Measurements from ENCODE around the gene FNDC3B.

The FNDC3B gene

DNA sequence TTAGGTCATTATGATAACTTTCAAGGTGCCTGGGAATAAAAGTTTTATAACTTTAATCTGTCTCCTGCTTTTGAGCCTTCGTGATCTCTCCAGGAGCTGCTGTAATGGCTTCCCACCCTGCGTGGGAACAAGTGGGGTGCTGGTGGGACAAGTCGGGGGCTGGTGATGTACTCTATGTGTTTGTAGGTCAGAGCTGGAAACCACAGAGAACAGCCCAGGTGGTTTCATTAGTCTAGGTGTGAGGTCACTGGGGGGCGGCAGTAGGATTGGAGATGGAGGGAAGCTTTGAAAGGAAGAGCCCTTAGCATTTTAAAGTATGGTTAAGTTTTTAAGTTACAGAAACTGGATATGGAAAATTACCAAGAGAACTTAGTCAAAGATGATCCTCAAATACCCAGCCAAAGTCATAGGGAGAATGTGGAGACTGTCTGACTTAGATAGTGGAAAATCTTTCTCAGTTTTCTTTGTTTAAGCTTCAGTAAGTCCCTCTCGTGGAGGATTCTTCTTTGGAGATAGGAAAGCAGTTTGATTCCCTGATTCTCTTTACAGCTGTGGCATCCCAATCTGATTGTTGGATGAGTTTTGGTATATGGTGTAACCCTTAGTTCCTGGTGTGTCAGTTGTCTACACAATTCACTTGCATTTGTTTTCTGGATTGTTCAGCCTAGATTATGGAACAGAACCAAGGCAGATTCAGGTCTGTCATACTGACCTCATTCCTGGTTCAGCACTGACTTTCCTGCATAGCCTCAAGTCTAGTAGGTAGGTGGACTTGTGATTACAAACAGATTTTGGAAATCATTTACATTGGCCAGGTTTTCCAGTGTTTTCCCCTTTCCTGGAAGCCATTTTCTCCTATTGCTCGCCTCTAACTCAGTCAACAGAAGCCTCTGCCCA is 115.6 kb downstream of the FNDC3B start:
- DNase-seq = no peak

DNA sequence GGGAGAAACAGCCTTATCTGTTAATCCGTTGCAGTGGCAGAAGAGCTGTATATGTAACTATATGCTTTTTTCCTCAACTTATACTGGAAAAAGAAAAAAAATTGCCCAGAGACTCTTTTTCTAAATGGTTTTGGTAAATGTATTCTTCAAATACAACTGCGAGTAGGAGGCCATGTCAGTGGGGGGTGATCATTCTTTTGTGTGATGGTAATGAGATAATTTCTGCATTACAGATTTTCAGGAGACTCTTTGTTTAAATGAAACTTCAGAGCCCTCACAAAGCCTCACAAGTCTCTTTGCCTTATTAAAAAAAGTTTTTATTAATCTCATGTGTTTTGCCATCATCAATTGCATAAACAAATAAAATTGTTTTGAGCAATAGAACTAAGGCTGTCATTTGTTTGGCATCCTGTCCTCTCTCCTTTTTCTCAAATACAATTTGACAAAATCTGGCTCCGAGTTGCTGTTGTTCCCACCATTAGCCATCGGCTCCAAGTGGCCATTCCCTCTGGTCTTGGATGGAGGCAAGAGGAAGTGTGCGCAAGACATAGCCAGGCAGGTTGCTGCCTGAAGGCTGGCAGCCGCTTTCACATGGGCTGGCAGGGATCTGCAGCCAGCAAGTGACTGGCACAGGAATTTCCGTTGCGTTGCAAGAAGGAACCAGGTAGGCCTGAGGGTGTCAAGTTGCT is 116.7 kb downstream of the FNDC3B start:
- DNase-seq = no peak

DNA sequence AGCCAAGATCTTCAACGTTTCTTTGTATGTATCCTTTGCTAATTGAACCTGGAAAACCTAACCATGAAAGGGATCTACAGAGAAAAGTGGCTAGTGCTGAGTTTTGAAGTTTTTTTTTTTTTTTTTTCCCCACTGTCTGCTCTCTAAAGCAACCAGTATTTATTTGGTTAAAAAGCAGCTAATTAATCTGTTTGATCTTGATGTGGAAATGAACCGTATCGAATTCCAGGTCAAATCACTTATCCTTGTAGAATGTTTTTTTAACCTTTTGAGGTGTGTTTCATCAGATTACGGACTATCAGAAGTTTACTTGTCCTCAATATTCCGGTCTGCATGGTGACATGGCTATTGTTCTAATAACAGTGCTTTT is 117.2 kb downstream of the FNDC3B start:
- no peak for DNase-seq

DNA sequence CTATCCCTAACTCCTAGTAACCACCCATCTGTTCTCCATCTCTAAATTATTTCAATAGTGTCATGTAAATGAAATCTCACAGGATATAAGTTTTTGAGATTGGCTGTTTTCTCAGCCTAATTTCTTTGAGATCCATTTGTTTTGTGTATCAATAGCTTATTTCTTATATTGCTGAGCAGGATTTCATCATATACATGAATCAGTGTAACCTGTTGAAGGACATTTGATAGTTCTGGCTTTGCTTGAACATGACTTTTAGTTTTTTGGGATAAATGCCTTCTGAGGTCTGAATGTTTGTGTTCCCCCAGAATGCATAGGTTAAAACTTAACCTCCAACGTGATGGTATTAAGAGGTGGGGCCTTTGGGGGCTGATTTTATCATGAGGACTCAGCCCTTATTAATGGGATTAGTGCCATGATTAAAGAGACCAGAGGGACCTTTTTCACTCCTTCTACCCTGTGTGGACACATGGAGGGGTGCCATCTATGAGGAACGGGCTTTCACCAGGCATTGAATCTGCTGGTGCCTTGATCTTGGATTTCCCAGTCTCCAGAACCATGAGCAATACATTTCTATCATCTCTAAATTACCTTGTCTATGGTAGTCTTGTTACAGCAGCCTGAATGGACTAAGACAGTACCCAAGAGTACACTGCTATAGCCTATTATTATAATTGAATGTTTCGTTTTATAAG is 118.3 kb downstream of the FNDC3B start:
- DNase-seq = no peak

DNA sequence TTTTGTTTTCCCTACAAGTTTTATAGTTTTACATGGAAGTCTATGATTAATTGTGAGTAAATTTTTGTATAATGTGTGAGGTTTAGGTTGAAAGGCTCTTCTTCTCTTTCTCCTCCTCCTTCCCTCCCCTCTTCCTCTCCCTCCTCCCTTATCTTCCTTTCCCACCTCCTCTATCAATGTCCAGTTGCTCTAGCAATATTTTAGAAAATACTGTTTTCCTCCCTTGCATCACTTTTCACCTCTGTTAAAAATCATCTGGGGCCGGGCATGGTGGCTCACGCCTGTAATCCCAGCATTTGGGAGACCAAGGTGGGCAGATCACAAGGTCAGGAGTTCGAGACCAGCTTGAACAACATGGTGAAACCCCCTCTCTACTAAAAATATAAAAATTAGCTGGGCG is 119.4 kb downstream of the FNDC3B start:
- no peak for DNase-seq

DNA sequence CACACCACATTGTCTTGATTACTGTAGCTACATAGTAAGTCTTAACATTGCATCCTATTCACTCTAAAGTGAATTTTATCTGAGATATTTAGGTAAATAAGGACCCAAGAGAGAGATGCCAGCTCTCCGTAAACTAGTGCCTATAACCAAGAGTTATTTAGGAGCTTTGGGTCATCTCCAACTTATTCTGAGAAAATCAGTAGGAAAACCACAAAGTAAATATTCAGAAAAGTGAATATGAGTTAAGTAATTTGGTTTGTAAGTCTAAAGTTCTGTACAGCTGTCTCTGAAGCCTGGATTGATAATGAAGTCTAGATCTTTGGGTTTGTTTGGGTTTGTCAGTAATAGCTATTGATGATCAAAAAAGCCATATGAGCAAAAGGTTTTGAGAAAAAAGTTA is 120.0 kb downstream of the FNDC3B start:
- no peak for DNase-seq

DNA sequence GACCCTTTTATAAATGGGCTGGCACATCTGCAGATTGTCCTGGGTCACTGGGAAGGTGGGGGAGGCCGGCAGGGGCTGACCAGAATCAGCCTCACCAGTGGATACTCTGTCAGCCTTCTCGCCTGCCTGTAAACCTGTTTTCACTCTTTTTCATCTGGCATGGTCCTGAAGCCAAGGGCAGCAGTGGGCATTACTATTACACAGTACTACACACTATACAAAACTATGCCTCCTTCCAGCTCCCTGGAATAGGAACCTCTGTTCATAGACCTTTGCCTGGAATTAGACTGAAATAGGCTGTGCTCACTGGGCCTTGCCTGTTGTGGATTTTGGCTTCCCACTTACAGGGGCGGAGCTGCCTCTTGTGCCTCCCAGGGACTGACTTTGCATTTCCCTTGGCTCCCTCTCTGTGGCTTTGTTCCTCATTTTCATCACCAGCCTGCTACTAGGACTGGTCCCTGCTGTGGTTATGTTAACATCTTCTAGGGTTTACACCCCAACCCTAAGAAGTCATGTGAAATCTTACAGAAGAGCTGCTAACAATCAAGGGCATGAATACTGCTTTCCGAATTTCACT is 120.7 kb downstream of the FNDC3B start:
- no peak for DNase-seq

DNA sequence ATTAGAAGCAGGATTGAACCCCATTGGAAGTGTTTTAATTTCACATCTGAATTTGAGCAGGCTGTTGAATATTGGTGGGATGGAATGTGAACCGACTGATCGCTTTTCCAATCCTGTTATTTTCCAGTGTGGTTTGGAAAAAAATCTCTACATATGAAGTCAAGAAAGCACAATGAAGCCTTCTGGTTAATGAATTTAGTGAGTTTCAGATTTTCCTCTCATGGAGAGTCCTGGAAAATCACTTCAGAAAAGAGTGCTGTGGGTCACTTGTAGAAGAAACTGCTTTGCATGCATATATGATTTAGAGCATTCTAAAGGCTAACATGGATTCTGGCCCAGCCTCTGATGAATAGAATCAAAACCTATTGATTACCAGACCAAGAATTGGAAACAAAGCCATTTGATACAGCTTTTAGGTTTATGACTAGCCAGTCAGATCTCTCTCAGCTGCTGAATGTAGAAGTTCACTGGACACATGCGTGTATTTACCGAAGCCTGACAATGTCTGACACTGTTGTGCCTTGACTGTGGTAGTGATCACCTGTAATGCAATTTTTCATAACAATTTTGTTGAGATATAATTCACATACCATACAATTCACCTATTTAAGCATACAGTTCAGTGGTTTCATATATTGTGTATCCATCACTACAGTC is 121.9 kb downstream of the FNDC3B start:
- no peak for DNase-seq

DNA sequence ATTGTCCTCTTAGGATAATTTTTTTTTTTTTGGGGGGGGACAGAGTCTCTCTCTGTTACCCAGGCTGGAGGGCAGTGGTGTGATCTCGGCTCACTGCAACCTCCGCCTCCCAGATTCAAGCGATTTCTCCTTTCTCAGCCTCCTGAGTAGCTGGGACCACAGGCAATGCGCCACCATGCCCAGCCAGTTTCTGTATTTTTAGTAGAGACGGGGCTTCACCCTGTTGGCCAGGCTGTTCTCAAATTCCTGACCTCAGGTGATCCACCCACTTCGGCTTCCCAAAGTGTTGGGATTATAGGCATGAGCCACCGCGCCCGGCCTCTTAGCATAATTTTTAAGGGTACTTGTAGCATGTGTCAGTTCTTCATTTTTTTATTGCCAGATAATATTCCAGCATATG is 122.6 kb downstream of the FNDC3B start:
- no peak for DNase-seq

DNA sequence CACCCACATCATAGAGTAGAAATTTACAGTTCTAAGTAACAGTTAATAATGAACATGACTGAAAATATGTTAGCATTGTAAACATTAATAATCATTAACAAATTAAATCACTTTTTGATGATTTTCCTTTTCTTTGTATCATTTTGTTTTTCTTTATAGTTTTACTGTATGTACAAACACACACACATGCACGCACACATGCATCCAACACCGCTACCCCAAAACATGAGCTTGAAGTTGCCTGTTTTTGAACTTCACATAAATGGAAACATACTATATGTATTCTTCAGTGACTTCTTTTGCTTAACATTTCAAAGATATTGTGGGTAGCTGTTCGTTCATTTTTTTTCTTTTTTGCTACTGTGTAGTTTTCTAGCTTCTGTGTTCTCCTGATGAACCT is 123.9 kb downstream of the FNDC3B start:
- DNase-seq = no peak

DNA sequence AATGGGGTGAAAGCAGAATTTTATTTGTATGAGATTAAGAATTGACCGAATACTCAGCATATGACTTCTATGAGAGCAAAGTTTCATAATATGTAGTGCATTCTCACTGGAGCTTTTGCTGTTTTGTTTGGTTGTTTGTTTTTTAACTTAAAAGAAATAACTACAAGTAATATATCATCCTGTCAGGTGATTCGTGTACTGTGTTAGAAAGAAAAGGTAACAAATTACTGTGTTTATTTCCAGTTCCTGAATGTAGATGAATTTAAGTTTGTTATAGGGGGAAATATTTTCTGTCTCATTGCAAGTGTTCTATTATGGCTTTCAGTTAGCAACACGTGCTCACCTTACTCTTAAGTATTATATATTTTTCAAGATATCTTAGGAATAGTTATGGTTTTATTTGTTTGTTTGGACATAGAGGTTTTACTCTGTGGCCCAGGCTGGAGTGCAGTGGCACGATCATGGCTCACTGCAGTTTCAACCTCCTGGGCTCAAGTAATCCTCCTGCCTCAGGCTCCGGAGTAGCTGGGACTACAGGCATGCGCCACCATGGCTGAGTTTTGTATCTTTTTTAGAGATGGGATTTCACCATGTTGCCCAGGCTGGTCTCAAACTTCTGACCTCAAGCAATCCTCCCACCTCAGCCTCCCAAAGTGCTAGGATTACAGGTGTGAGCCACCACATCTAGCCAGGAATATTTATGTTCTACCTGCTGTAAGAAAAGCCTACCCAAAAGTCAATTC is 125.4 kb downstream of the FNDC3B start:
- no peak for DNase-seq

DNA sequence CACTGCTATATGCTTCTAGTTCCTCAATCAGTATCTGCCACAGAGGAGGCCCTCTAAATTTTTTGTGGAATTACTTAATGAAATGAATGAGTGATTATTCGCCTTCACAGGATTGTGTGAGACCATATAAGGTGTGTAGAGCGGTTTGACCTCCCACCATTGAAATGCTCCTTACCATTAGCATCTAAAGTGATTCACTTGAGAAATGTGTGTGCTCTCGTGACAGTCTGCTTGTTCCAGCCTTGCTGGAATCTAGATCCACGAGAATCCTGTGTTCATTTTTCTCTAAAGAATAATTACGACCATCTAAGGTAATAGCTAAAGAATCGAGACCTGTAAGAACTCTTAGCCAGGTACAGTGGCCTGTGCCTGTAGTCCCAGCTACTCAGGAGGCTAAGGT is 126.9 kb downstream of the FNDC3B start:
- no peak for DNase-seq

DNA sequence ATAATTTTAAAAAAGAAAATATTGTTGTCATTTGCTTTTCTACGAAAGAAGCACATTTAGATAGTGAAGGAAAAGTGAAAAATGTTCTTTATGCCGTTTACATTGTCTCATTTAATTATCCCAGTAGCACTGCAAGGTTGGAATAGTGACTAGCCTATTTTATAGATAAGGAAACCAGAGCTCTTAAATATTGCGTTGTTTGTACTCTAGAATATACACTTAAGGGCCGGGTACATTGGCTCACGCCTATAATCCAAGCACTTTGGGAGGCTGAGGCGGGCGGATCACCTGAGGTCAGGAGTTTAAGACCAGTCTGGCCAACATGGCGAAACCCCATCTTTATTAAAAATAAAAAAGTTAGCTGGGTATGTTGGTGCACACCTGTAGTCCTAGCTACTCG is 127.5 kb downstream of the FNDC3B start:
- no peak for DNase-seq

DNA sequence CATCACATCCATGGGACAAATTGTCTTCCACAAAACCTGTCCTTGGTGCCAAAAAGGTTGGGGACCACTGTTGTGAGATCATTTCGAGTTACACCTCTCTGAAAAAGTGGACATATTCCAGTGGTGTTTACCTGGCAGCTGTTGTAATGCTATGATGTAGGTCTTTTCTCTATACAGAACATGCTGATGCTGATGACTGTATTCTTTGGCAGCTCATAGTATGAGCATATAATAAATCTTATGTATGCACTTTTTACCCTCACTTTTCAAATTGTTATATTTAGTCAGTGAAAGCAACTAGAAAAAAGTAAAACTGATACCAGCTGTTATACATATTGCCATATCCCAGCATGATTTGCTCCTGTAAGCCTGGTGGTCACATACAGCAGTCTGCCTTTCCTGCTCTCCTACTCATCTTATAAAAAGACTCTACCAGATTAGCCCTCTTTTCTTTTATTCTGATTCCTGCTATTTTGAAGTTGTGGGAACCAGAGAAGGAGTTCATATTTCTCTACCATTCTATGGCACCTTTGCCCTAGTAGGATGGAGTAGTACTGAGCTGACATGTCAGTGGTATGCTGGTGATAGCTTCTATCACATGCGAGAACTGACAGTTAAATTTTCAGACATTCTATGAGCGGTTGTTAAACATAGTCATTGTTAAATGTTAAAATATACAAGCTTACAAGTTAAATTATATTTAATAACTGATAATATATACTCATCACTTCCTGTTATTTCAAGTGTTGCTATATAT is 128.7 kb downstream of the FNDC3B start:
- DNase-seq = no peak

DNA sequence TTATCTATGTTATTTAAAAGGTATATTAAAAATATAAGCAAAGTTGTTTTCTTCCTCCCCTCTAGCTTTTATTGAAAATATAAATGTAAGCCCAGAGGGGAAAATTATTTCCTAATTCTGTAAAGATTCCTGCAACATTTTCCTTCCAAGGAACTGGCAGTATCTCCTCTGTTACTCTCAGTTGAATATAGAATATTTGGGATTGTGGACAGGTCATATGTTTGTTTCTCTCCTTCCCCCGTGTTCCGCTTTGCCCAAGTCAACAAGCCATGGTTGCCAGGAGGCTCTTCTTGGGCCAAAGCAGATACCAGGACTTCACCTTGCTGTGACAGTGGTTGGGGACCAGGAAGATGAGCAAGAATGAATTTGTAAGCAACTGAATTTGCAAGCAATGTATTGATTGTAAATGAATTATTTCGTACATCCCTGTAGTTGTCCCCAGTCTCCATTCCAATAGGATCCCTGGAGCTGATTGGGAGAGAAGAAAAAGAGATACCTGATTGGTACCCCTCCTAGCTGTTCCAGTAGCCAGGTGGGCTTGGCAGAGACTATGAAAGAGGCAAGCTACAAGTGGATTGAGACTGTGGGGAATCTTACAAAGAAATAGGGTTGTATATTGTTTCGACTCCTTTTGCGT is 130.8 kb downstream of the FNDC3B start:
- no peak for DNase-seq

DNA sequence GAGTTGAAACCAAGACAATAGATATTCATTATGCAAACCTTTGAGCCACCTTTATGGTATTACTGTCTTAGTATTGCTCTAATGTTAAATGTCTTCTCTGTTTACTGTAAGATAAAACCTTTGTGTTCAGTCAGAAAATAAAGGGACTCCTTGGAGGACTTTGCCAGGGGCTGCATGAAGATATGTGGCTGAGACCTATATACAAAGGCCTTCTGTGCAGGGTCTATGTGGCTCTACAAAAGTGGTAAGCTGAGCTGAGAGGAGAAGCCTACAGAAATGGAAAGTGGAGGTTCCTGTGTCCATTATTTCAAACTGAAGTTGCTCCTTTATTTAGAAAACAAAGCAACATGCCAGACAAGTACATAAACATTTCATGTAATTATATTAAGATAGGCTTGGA is 131.5 kb downstream of the FNDC3B start:
- no peak for DNase-seq

DNA sequence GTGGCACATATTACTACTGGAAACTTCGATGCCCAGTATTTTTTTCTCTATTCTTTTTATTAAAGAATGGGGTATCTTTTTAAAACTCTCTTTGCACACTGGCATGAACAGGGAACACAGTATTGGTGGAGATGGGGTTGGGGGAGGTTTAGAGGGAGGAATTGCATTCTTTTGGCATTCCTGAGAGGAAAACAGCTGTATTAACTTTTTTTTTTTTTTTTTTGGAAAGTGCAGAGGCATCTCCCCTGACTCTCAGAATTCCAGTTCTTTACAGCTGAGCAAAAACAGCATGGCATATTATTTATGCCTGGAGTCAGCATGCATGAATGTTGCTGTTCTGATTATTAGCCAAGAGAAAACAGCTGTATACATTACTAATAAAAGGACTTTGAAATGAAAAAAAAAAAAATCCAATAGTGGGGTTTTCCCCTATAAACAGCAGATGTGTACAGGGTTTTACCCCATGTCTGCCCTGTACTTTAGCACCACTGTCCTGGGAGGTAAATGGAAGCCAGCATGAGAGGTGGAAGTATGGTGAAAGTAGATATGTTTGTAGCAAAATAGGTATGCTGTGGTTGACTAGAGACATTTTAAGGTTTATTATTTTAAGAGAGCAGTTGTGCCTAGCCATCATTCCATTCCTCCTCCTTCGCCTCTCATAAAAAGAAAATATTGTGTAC is 132.2 kb downstream of the FNDC3B start:
- DNase-seq = no peak

DNA sequence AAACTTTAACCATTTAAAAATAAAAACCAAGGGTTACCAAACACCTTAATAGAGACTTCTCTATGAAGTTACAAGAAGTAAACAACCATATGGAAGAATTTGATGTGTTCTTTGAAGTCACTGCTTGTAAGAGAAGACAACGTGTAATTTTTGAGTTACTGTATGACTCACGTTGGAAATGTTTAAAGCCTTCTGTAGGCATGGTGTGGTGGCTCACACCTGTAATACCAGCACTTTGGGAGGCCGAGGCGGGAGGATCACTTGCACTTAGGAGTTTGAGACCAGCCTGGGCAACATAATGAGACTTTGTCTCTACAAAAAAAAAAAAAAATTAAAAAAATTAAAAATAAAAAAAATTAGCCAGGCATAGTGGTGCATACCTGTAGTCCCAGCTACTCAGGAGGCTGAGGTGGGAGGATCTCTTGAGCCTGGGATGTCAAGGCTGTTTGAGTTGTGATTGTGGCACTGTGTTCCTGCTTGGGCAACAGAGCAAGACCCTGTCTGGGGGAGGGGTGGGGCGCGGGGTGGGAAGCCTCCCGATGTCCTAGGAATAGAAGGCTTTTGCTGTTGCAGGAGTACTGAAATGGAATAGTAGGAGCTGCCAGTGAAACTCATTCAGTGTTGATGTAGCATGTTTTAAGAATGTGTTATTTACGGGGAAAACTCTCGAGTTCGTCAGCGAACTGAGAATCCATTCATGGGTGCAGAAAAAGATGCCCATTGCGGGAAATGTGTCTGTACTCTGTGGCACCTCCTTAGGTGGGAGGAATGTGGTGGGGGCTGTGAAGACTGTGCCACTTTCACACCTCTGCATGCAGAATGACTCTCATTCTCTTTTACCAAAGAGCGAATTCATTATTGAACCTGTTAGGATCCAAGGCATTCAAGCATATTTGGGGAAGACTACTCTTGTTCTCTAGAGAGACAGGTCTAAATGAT is 134.2 kb downstream of the FNDC3B start:
- no peak for DNase-seq

All from NCI-H1092 treated with DMSO at 0.1 percent for 48 hours (cell line).